ENCODE data around the gene PLEKHM2. TPM values are rescaled to one million over a fixed set of nuclear protein-coding genes. Genes with fewer than 3 reads are reported as not detected.

The PLEKHM2 gene
- polyA plus RNA-seq, 1 donor: 26.6 TPM

DNA sequence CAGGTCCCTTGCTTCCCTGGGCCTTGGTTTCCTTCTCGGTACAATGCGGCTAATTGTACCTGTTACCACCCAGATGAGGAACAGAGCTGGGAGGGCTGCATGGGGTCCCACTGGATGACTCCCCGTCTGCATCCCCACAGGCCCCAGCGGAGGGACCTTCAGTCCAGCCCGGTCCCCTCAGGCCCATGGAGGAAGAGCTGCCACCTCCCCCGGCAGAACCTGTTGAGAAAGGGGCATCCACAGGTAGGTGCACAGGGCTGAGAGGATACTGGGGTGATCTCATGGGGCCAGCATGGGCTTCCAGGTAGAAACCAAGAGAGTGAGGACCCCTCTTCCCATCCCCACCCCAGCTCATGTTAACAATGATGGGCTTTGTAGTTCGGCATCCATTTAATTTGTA is 84.3 kb downstream of the PLEKHM2 start:
- Histone ChIP-seq H3K4me3 (ENCODE audit: low read length) (no peak overlapping the region), H3K27ac (ENCODE audit: low read length) (no peak overlapping the region), H3K9me3 (ENCODE audit: control insufficient read depth, low read depth, low read length) (no peaks in the 10 kb centered on the region), H3K27me3 (ENCODE audit: control insufficient read depth, insufficient read depth, low read length) (no peaks in the 10 kb centered on the region), H3K4me1 (ENCODE audit: control insufficient read depth, insufficient read depth, low read length) (peaks cover 14% of the 10 kb centered on the region), H3K36me3 (ENCODE audit: control insufficient read depth, insufficient read depth, low read length) (peaks cover 80% of the 10 kb centered on the region)
- DNase-seq: peak in 1 of 2 donors; percentile 1
- 100% methylated on average over 1 of the region's 7 CpGs for WGBS (ENCODE audit: insufficient coverage, low lambda C conversion rate)

- Histone ChIP-seq H3K4me3 (ENCODE audit: low read length) (no peak overlapping the region), H3K36me3 (ENCODE audit: control insufficient read depth, insufficient read depth, low read length) (peaks cover 85% of the 10 kb centered on the region), H3K4me1 (ENCODE audit: control insufficient read depth, insufficient read depth, low read length) (peaks cover 1% of the 10 kb centered on the region), H3K27me3 (ENCODE audit: control insufficient read depth, insufficient read depth, low read length) (no peaks in the 10 kb centered on the region), H3K9me3 (ENCODE audit: control insufficient read depth, low read depth, low read length) (no peaks in the 10 kb centered on the region), H3K27ac (ENCODE audit: low read length) (no peak overlapping the region)
- DNase-seq: peak in 1 of 2 donors; percentile 1
- 100% methylated on average over 1 of the region's 14 CpGs for WGBS (ENCODE audit: insufficient coverage, low lambda C conversion rate)
These were observed 86.3 kb downstream of the PLEKHM2 start for GRCh38 chr1:15770313-15770962.

GRCh38 chr1:15771836-15772515 is 87.9 kb downstream of the PLEKHM2 start:
- no peak overlapping the region for H3K27ac ChIP-seq (ENCODE audit: low read length)
- H3K9me3 ChIP-seq (ENCODE audit: control insufficient read depth, low read depth, low read length): no peaks in the 10 kb centered on the region
- WGBS (ENCODE audit: insufficient coverage, low lambda C conversion rate): no CpG with 5 or more reads among the region's 6 CpGs
- H3K36me3 ChIP-seq (ENCODE audit: control insufficient read depth, insufficient read depth, low read length): peaks cover 85% of the 10 kb centered on the region
- H3K27me3 ChIP-seq (ENCODE audit: control insufficient read depth, insufficient read depth, low read length): no peaks in the 10 kb centered on the region
- H3K4me1 ChIP-seq (ENCODE audit: control insufficient read depth, insufficient read depth, low read length): peaks cover 5% of the 10 kb centered on the region
- no peak overlapping the region for H3K4me3 ChIP-seq (ENCODE audit: low read length)
- no peak for DNase-seq

DNA sequence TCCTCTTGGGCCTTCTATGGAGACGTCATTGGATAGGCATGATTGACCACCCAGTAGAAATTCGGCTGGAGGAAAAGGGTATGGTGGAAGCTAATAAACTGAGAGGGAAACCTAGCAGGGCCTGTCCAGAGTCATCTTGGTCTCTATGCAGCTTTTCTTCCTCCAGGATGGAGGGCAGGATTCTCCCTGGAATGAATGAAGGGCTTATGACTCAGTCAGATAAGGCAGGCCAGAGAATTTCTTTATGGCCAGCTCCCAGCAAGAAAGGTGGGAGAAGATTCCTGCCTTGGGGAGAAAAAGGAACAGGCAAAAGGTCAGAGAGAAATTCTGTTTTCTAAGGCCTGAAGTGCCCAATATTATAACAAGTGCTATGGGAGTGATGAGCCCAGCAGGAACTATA is 91.6 kb downstream of the PLEKHM2 start:
- DNase-seq: peak in 1 of 2 donors; percentile 32
- peaks cover 37% of the 10 kb centered on the region for H3K4me1 ChIP-seq (ENCODE audit: control insufficient read depth, insufficient read depth, low read length)
- WGBS (ENCODE audit: insufficient coverage, low lambda C conversion rate): no CpG with 5 or more reads among the region's 2 CpGs
- H3K36me3 ChIP-seq (ENCODE audit: control insufficient read depth, insufficient read depth, low read length): peaks cover 67% of the 10 kb centered on the region
- no peak overlapping the region for H3K4me3 ChIP-seq (ENCODE audit: low read length)
- no peaks in the 10 kb centered on the region for H3K27me3 ChIP-seq (ENCODE audit: control insufficient read depth, insufficient read depth, low read length)
- no peaks in the 10 kb centered on the region for H3K9me3 ChIP-seq (ENCODE audit: control insufficient read depth, low read depth, low read length)
- peak overlapping the region; percentile 46 for H3K27ac ChIP-seq (ENCODE audit: low read length)

DNA sequence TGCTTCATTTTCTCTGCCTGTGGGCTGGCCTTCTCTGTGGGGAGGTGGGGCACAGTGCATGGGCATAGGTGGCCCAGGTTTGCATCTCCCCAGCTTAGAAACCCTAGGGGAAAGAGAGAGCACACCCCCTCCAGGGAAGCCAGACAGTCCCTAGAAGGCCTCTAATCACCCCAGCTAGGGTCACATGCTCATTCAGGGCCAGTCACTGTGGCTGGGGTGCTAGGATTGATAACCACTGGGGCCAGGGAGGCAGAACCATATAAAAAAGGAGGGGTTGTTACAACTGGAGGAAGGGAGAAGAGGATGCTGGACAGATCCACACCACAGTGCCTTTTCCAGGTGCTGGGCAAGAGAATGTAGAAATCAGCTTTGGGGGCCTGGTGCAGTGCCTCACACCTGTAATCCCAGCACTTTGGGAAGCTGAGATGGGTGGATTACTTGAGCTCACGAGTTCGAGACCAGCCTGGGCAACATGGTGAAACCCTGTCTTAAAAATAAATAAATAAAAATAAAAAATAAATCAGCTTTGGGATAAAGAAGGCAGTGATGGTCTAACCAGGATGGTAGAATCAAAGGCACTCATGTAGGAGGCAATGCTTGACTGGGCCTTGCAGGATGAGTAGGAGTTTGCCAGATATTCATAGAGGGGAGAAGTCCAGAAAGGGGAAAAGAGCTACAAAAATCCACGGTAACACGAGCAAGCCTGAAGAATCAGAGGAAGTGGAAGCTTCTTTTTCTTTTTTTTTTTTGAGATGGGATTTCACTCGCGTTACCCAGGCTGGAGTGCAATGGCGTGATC is 94.0 kb downstream of the PLEKHM2 start:
- Histone ChIP-seq H3K27ac (ENCODE audit: low read length) (peak overlapping the region; percentile 9), H3K9me3 (ENCODE audit: control insufficient read depth, low read depth, low read length) (no peaks in the 10 kb centered on the region), H3K36me3 (ENCODE audit: control insufficient read depth, insufficient read depth, low read length) (peaks cover 57% of the 10 kb centered on the region), H3K27me3 (ENCODE audit: control insufficient read depth, insufficient read depth, low read length) (no peaks in the 10 kb centered on the region), H3K4me3 (ENCODE audit: low read length) (no peak overlapping the region), H3K4me1 (ENCODE audit: control insufficient read depth, insufficient read depth, low read length) (peaks cover 47% of the 10 kb centered on the region)
- WGBS (ENCODE audit: insufficient coverage, low lambda C conversion rate): no CpG with 5 or more reads among the region's 7 CpGs
- DNase-seq: peak in 1 of 2 donors; percentile 64

Other genes starting within 250 kb of the PLEKHM2 start
- 0.12 TPM for gene CTRC, start 245.9 kb upstream of the PLEKHM2 start, polyA plus RNA-seq
- 0.18 TPM for gene CELA2A, start 227.6 kb upstream of the PLEKHM2 start, polyA plus RNA-seq
- not detected for gene CELA2B, start 208.2 kb upstream of the PLEKHM2 start, polyA plus RNA-seq
- gene CASP9, start 160.1 kb upstream of the PLEKHM2 start, polyA plus RNA-seq: 18.8 TPM
- 33.0 TPM for gene DNAJC16, start 157.5 kb upstream of the PLEKHM2 start, polyA plus RNA-seq
- gene AGMAT, start 99.3 kb upstream of the PLEKHM2 start, polyA plus RNA-seq: 51.9 TPM
- gene DDI2, start 66.9 kb upstream of the PLEKHM2 start, polyA plus RNA-seq: 28.5 TPM
- 2.7 TPM for gene SLC25A34, start 51.9 kb downstream of the PLEKHM2 start, polyA plus RNA-seq
- 15.6 TPM for gene TMEM82, start 58.2 kb downstream of the PLEKHM2 start, polyA plus RNA-seq
- 76.8 TPM for gene FBLIM1, start 74.5 kb downstream of the PLEKHM2 start, polyA plus RNA-seq
- 4.1 TPM for gene UQCRHL, start 123.3 kb downstream of the PLEKHM2 start, polyA plus RNA-seq
- gene SPEN, start 163.4 kb downstream of the PLEKHM2 start, polyA plus RNA-seq: 47.8 TPM